LoVo (cell line): ENCODE results near the gene LRCH1.

Source experiments
- DNase-seq: peaks from one replicate; pipeline ENCODE4 v3.0.0-alpha.2; 2016; ENCODE audit warnings: low spot score

LRCH1 gene

DNA sequence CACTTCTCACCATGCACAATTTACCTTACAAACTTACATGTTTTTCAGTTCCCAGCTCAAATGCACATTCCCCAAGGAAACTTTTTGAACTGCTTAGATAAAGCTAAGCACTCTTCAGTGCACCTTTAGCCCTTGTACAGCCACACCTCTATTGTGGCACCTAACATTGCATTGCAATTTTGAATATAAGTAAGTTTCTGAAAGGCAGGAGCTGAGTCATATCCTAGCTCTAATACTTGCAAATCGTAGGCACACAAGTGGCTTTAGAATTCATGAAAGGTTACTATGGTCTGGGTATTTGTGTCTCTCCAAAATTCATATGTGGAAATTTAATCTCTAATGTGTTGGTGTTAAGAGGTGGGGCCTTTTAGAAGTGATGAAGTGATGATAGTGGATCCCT, 248.9 kb downstream of the LRCH1 start:
- no peak for DNase-seq
